ENCODE results near the gene MMS22L. TPM values are rescaled to one million over a fixed set of nuclear protein-coding genes. Genes with fewer than 3 reads are reported as not detected.
A peak's percentile ranks its signal among the peaks of the same experiment; 100 is the strongest.

Gene MMS22L
- total RNA-seq, 1 experiment from 2014 or later, result 17.1 TPM

DNA sequence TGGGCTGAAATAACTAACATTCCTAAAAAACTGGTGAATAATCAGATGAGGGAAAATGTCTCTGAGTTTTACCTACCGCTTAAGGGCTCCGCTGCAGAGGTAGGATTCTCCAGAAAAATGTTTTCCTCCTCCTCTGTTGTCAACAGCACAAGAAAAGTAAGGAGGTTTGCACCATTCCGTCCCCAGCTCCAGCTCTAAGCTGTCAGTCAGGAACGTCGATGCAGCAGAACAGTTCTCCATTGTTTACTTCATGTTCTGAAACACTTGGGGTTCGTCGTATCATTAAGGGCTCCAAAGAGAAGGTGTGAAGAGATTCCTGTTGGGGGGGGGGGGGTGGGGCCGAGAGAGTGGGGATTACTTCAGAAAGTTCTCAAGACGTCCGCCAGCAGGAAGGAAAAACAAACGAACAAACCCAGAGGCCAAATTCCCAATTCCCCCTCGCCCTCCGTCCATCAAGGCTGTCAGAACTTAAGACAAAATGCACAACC is 734 bp downstream of the MMS22L start:
- H3K27me3 ChIP-seq (ENCODE audit: control insufficient read depth, insufficient read depth, low read length), result no peaks in the 10 kb centered on the region
- DNase-seq, result peak; percentile 15
- peaks cover 3% of the 10 kb centered on the region for H3K36me3 ChIP-seq (replicated peaks; ENCODE audit: control insufficient read depth, insufficient read depth, low read length)
- peak overlapping the region; percentile 91 for H3K4me3 ChIP-seq (ENCODE audit: insufficient read depth, low read depth, low read length)

DNA sequence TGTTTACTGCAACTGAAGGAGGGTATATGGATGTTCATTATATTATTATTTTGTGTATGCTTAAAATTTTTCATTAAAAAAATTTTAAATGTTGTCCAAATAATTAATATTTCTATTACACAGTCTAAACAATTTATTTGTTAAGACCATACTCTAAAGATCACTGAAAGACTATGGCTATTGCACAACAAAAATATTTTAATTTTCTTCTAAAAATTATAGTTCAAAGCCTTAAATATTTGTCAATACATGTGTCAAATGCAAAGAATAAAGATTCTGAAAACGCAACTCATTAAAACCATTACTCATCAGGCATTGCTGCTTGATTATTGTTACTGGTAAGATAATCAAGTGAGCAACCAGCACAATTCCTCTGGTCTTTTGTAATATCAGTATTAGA is 2.2 kb downstream of the MMS22L start:
- no peak for DNase-seq
- Histone ChIP-seq H3K36me3 (replicated peaks; ENCODE audit: control insufficient read depth, insufficient read depth, low read length) (peaks cover 4% of the 10 kb centered on the region), H3K4me3 (ENCODE audit: insufficient read depth, low read depth, low read length) (no peak overlapping the region), H3K27me3 (ENCODE audit: control insufficient read depth, insufficient read depth, low read length) (no peaks in the 10 kb centered on the region)

DNA sequence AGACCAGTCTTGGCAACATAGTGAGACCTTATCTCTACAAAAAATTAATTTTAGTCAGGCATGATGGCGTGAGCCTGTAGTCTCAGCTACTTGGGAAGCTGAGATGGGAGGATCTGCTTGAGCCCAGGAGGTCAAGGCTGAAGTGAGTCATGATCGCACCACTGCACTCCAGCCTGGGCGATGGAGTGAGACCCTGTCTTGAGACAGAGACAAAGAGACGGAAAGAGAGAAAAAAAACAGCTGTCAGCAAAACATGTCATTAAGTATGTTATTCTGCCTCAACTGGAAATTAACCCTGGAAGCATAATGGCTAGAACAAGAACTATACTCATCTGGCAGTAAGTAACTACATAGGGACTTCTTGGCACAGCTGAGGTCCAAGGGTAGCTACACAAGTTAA is 7.2 kb downstream of the MMS22L start:
- no peak overlapping the region for H3K4me3 ChIP-seq (ENCODE audit: insufficient read depth, low read depth, low read length)
- H3K27me3 ChIP-seq (ENCODE audit: control insufficient read depth, insufficient read depth, low read length), result no peaks in the 10 kb centered on the region
- peaks cover 11% of the 10 kb centered on the region for H3K36me3 ChIP-seq (replicated peaks; ENCODE audit: control insufficient read depth, insufficient read depth, low read length)
- no peak for DNase-seq

DNA sequence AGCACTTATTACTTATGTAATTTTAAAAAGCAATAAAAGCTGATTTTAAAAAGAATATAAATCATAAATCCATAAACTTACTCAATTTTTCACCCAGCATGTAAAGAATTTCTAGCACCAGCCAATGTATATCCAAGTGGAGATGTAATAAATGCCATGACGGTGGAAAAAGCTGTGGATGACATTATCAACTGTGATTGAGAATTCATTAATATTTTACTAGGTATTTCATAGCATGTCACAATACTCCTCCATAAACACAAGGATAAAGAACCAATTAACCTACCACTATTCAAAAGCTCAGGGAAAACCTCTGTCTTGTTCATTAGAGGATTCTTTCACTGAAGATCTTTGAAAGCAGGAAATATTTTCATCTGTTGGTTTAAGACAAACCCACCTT is 13.2 kb downstream of the MMS22L start:
- peaks cover 10% of the 10 kb centered on the region for H3K36me3 ChIP-seq (replicated peaks; ENCODE audit: control insufficient read depth, insufficient read depth, low read length)
- no peak overlapping the region for H3K4me3 ChIP-seq (ENCODE audit: insufficient read depth, low read depth, low read length)
- DNase-seq, result no peak
- H3K27me3 ChIP-seq (ENCODE audit: control insufficient read depth, insufficient read depth, low read length), result no peaks in the 10 kb centered on the region

DNA sequence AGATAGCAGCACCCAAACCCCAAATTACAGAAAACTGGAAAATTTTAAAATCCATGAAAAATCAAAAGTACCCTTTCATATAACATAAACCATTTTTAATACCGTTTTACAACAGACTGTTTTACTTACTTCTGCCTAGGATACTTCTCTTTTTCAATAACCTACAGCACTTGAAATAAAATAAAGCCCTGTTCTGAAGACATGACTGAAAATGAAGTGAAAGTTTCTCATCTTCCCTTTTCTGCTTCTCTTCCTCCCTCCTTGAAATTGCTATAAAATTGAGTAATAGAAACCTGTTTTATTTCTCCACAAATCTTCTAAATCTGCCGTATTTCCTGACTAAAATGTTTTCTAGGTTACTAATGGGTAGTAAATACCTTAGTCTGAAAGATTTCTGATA is 20.3 kb downstream of the MMS22L start:
- no peak for DNase-seq
- H3K4me3 ChIP-seq (ENCODE audit: insufficient read depth, low read depth, low read length), result no peak overlapping the region
- peaks cover 10% of the 10 kb centered on the region for H3K36me3 ChIP-seq (replicated peaks; ENCODE audit: control insufficient read depth, insufficient read depth, low read length)
- no peaks in the 10 kb centered on the region for H3K27me3 ChIP-seq (ENCODE audit: control insufficient read depth, insufficient read depth, low read length)

DNA sequence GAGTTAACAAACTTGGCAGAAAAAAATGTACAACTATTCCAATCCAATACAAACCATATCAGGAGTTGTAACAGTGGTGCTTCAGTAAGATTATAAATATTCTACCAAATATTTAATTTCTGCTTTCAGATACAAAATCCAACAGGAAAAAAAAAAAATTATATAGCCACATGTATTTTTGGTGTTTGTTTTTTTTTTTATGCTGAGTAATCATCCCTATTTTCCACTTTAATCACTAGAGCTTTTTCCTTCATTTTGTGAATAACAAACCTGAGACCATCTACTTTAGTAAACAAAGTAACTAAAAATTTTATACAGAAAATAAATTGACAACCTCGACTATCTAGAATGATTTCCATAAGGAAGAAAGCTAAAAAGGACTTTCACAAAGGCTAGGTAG is 36.2 kb downstream of the MMS22L start:
- peaks cover 2% of the 10 kb centered on the region for H3K36me3 ChIP-seq (replicated peaks; ENCODE audit: control insufficient read depth, insufficient read depth, low read length)
- H3K4me3 ChIP-seq (ENCODE audit: insufficient read depth, low read depth, low read length), result no peak overlapping the region
- DNase-seq, result no peak
- no peaks in the 10 kb centered on the region for H3K27me3 ChIP-seq (ENCODE audit: control insufficient read depth, insufficient read depth, low read length)

DNA sequence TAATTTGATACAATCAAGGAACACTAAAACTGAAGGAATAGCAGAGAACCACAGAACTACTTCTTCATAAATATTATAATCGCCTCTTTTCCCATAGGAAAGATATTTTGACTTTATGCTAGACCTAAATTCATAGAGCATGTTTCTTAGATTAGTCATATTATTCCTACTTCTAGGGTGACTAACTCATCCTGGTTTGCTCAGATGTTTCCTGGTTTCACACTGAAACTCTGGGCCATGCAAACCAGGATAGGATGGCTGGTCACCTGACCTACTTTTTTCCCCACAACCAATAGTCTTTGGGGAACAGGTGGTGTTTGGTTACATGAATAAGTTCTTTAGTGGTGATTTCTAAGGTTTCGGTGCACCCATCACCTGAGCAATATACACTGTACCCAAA is 42.8 kb downstream of the MMS22L start:
- Histone ChIP-seq H3K4me3 (ENCODE audit: insufficient read depth, low read depth, low read length) (no peak overlapping the region), H3K27me3 (ENCODE audit: control insufficient read depth, insufficient read depth, low read length) (no peaks in the 10 kb centered on the region), H3K36me3 (replicated peaks; ENCODE audit: control insufficient read depth, insufficient read depth, low read length) (peaks cover 2% of the 10 kb centered on the region)
- DNase-seq, result no peak

DNA sequence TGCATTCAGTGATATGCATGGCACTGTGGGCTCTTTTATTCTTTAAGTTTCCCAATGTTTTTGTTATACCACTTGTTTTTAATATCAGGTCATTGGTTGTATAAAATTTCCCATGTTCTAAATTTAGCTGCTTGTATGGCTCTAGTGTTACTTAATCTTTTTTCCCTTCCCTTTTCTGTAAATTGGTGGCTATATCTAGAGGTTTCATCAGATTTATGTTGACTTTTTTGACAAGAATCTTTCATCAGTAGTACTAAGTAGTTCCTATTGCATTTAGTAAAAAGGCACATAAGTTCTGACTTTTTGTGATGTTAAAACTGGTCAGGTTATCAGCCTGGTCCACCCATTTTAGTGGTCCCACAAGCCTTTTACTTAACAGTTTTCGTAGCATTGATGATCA is 51.1 kb downstream of the MMS22L start:
- DNase-seq, result no peak
- H3K4me3 ChIP-seq (ENCODE audit: insufficient read depth, low read depth, low read length), result no peak overlapping the region
- H3K27me3 ChIP-seq (ENCODE audit: control insufficient read depth, insufficient read depth, low read length), result no peaks in the 10 kb centered on the region
- H3K36me3 ChIP-seq (replicated peaks; ENCODE audit: control insufficient read depth, insufficient read depth, low read length), result no peaks in the 10 kb centered on the region; the same call in none of the 2 replicates

DNA sequence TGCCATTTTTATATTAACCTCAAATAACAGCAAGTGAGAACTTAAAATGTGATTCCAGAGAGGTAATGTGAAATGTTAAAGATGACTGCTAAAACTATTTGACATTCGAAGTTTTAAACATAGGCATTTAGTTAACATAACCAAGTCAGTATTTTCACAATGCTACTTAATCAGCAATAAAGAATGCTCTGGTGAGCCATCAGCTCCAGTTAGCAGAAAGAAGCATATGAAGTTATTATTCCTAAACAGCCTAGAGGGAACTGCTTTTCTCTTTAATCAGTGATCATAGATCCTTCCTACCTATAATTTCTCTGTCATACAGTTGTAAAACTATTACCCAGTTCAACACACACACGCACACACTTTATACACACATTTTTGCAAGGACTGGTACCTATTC is 60.1 kb downstream of the MMS22L start:
- no peak overlapping the region for H3K4me3 ChIP-seq (ENCODE audit: insufficient read depth, low read depth, low read length)
- H3K36me3 ChIP-seq (replicated peaks; ENCODE audit: control insufficient read depth, insufficient read depth, low read length), result no peaks in the 10 kb centered on the region; the same call in none of the 2 replicates
- H3K27me3 ChIP-seq (ENCODE audit: control insufficient read depth, insufficient read depth, low read length), result no peaks in the 10 kb centered on the region
- DNase-seq, result no peak

DNA sequence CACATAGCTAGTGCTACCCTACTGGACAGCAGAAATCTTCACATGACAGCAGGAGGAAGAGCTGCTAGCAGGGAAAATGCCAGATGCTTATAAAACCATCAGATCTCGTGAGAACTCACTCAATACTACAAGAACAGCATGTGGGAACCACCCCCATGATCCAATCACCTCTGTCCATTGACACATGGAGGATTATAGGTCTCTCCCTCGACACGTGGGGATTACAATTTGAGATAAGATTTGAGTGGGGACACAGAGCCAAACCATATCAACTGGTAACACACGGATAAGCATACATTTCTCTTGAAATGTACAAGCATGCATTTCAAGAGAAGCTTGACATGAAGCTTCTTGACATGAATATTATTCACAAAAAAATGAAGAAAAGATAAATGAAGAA is 64.1 kb downstream of the MMS22L start:
- H3K4me3 ChIP-seq (ENCODE audit: insufficient read depth, low read depth, low read length), result no peak overlapping the region
- H3K36me3 ChIP-seq (replicated peaks; ENCODE audit: control insufficient read depth, insufficient read depth, low read length), result no peaks in the 10 kb centered on the region
- DNase-seq, result no peak
- H3K27me3 ChIP-seq (ENCODE audit: control insufficient read depth, insufficient read depth, low read length), result no peaks in the 10 kb centered on the region

DNA sequence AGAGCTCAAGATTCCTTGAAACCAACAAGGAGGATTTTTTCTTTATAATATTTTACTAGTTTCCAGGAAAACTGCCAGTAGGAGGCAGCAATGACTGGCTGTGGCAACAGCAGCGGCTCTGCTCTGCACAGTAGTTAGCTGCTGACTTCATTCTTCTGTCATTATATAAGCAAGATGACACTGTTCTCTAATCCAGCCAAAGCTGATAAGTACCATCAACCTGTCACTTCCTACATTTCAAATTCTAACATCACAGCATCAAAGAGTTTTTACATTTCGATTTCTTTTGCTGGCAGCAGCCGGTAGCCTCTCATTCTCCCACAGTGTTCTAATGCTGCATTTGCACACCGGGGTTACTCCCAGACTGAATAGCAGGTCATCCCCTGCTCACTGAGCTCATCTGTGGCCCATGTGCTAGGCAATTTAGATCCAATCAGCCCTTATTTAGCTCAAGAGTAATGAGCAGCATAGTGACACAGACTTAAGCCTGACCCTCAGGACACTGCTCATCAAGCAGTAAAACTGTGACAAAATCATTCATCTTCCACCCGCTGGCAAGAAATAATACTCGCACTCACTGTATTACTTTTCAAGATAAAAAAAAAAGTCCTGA is 67.8 kb downstream of the MMS22L start:
- DNase-seq, result peak; percentile 13
- Histone ChIP-seq H3K36me3 (replicated peaks; ENCODE audit: control insufficient read depth, insufficient read depth, low read length) (no peaks in the 10 kb centered on the region), H3K27me3 (ENCODE audit: control insufficient read depth, insufficient read depth, low read length) (no peaks in the 10 kb centered on the region), H3K4me3 (ENCODE audit: insufficient read depth, low read depth, low read length) (no peak overlapping the region)

DNA sequence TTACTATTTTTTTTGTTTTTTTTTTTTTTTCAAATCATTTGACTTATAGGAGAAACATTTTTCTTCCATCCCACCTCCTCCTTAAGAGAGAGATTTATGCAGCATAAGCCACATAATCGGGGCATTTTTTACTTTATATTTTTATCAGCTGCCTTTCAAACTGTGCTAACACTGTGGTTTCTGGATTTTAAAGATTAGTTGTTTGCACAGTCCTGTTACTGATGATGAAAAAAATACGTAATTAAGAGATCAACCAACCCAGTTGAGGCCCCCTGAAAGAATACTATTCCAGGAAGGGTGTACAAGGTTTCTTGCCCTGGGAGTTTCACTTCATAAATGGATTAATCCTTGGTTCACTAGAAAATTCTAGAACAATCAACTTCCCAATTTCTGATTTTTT is 68.3 kb downstream of the MMS22L start:
- H3K4me3 ChIP-seq (ENCODE audit: insufficient read depth, low read depth, low read length), result no peak overlapping the region
- no peaks in the 10 kb centered on the region for H3K36me3 ChIP-seq (replicated peaks; ENCODE audit: control insufficient read depth, insufficient read depth, low read length)
- no peaks in the 10 kb centered on the region for H3K27me3 ChIP-seq (ENCODE audit: control insufficient read depth, insufficient read depth, low read length)
- no peak for DNase-seq

DNA sequence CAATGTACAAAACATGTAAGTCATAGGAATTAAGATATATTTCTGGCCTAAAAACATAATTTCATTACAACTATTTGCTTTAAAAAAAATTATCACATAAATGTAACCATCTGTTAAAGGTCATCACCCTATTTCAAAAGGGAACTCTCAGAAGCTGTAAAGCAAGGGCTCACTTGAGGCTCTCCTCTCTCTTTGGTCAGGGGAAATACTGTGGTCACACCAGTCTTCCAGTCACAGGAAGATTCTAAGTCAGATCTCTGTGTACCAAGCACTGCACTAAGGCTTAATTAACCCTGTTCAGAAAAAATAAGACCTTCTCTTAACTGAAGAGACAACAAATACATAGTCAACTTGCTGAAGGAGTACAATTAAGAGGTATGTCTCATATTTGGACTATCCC is 75.6 kb downstream of the MMS22L start:
- no peak for DNase-seq
- no peak overlapping the region for H3K4me3 ChIP-seq (ENCODE audit: insufficient read depth, low read depth, low read length)
- no peaks in the 10 kb centered on the region for H3K27me3 ChIP-seq (ENCODE audit: control insufficient read depth, insufficient read depth, low read length)
- H3K36me3 ChIP-seq (replicated peaks; ENCODE audit: control insufficient read depth, insufficient read depth, low read length), result no peaks in the 10 kb centered on the region

DNA sequence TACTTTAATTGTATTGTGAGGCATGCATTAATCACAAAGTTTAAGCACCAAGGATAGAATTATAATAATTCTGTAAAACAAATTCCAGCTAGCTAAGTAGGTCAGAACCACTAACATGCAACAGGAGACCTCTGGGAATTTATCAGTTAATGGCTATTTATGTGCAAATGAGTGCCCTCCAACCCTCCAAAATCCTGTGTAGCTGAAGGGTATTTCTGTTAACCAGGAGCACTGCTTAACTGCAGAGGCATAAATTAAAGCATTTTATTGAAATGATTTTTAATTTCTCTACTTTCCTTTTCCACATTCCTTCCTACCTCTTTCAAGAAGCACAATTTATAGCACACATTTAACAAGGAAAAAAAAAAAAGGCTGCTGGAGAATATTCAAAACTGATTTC is 77.0 kb downstream of the MMS22L start:
- no peak overlapping the region for H3K4me3 ChIP-seq (ENCODE audit: insufficient read depth, low read depth, low read length)
- H3K27me3 ChIP-seq (ENCODE audit: control insufficient read depth, insufficient read depth, low read length), result no peaks in the 10 kb centered on the region
- H3K36me3 ChIP-seq (replicated peaks; ENCODE audit: control insufficient read depth, insufficient read depth, low read length), result no peaks in the 10 kb centered on the region
- DNase-seq, result peak; percentile 2

DNA sequence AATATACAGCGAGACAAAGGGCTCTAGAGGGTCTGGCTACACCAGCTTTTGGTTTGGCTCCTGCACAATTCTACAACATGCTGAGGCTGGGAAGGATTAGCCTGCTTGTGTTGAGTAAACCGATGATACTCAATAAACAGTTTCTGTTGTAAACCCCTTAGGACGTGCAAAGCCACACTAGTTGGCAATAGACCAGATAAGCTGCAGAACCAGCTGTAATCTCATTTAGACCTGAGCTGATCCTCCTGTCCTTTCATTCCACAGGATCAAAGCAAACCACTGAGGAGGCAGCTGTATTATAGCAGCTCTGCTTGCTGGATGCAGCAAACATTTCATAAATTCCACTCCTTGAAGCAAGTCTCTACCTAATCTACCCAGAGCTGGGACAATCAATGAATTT is 79.7 kb downstream of the MMS22L start:
- DNase-seq, result no peak
- H3K4me3 ChIP-seq (ENCODE audit: insufficient read depth, low read depth, low read length), result no peak overlapping the region
- H3K36me3 ChIP-seq (replicated peaks; ENCODE audit: control insufficient read depth, insufficient read depth, low read length), result no peaks in the 10 kb centered on the region
- H3K27me3 ChIP-seq (ENCODE audit: control insufficient read depth, insufficient read depth, low read length), result no peaks in the 10 kb centered on the region

DNA sequence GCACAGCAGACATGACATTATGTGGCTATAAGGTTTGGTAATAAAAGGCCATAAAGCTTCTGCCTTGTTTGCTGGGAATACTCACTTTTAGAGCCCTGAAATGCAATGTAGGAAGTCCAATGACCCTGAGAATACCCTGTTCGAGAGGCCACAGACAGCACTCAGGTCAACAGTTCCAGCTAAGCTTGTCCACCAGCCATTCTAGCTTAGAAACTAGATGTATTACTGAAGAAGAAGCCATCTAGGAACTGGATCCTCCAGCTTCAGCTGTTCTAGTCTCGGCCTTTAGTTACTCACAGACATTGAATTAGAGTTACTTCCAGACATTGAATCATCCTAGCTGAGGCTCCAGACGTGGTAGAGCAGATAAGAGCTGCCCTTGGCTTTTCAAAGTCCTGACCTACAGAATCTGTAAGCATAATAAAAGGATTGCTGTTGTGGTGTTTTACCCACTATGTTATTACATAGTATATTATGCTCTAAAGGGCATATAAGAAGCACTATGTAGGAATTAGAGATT is 84.9 kb downstream of the MMS22L start:
- H3K36me3 ChIP-seq (replicated peaks; ENCODE audit: control insufficient read depth, insufficient read depth, low read length), result no peaks in the 10 kb centered on the region; the same call in 1 of the 2 replicates
- DNase-seq, result no peak
- H3K27me3 ChIP-seq (ENCODE audit: control insufficient read depth, insufficient read depth, low read length), result no peaks in the 10 kb centered on the region
- H3K4me3 ChIP-seq (ENCODE audit: insufficient read depth, low read depth, low read length), result no peak overlapping the region
